ENCODE data around the gene ACOXL.

Gene ACOXL

GRCh38 chr2:111159641-111160040 lies 427.3 kb downstream of the ACOXL start:
- TF ChIP-seq GATA1 (IDR thresholded peaks at IDR 0.05; ENCODE audit: low read depth, low read length) (no peak), POLR2A (IDR thresholded peaks at IDR 0.05; ENCODE audit: low read length) (no peak)
- no peak for DNase-seq

GRCh38 chr2:111160758-111161157 lies 428.4 kb downstream of the ACOXL start:
- DNase-seq: no peak
- no peak for TF ChIP-seq GATA1 (IDR thresholded peaks at IDR 0.05; ENCODE audit: low read depth, low read length)
- TF ChIP-seq POLR2A (IDR thresholded peaks at IDR 0.05; ENCODE audit: low read length): no peak

- DNase-seq: no peak
- TF ChIP-seq GATA1 (IDR thresholded peaks at IDR 0.05; ENCODE audit: low read depth, low read length) (no peak), POLR2A (IDR thresholded peaks at IDR 0.05; ENCODE audit: low read length) (no peak)
These were observed 429.6 kb downstream of the ACOXL start for GRCh38 chr2:111161971-111162370.

- TF ChIP-seq POLR2A (IDR thresholded peaks at IDR 0.05; ENCODE audit: low read length) (no peak), GATA1 (IDR thresholded peaks at IDR 0.05; ENCODE audit: low read depth, low read length) (no peak)
- no peak for DNase-seq
These were observed 430.5 kb downstream of the ACOXL start for GRCh38 chr2:111162718-111163331.

GRCh38 chr2:111164078-111164477 lies 431.7 kb downstream of the ACOXL start:
- no peak for DNase-seq
- no peak for TF ChIP-seq POLR2A (IDR thresholded peaks at IDR 0.05; ENCODE audit: low read length)
- TF ChIP-seq GATA1 (IDR thresholded peaks at IDR 0.05; ENCODE audit: low read depth, low read length): no peak

GRCh38 chr2:111165084-111165483 lies 432.7 kb downstream of the ACOXL start:
- DNase-seq: no peak
- TF ChIP-seq POLR2A (IDR thresholded peaks at IDR 0.05; ENCODE audit: low read length): no peak
- TF ChIP-seq GATA1 (IDR thresholded peaks at IDR 0.05; ENCODE audit: low read depth, low read length): no peak

- DNase-seq: no peak
- no peak for TF ChIP-seq POLR2A (IDR thresholded peaks at IDR 0.05; ENCODE audit: low read length)
- TF ChIP-seq GATA1 (IDR thresholded peaks at IDR 0.05; ENCODE audit: low read depth, low read length): no peak
These were observed 433.7 kb downstream of the ACOXL start for GRCh38 chr2:111166115-111166514.

GRCh38 chr2:111167076-111167862 lies 434.9 kb downstream of the ACOXL start:
- TF ChIP-seq POLR2A (IDR thresholded peaks at IDR 0.05; ENCODE audit: low read length) (no peak), GATA1 (IDR thresholded peaks at IDR 0.05; ENCODE audit: low read depth, low read length) (no peak)
- DNase-seq: peak in 1 of 2 experiments; percentile 55

- TF ChIP-seq POLR2A (IDR thresholded peaks at IDR 0.05; ENCODE audit: low read length): peak; percentile 20
- no peak for TF ChIP-seq GATA1 (IDR thresholded peaks at IDR 0.05; ENCODE audit: low read depth, low read length)
- DNase-seq: peak in 1 of 2 experiments; percentile 56
These were observed 435.4 kb downstream of the ACOXL start for GRCh38 chr2:111167863-111168162.

All from erythroblast (primary cell).